ENCODE measurements around the gene JMJD8. TPM values are rescaled to one million over a fixed set of nuclear protein-coding genes. Genes with fewer than 3 reads are reported as not detected.

Gene JMJD8
- total RNA-seq, 1 donor from 2014 or later, result 37.2 TPM

Other genes with a start within 250 kb of the JMJD8 start
- 87.2 and 89.0 TPM in 2 replicates for gene CAPN15, start 156.6 kb downstream of the JMJD8 start, total RNA-seq
- gene PRR35, start 123.9 kb downstream of the JMJD8 start, total RNA-seq, result not detected in 2 replicates
- gene NHLRC4, start 117.3 kb downstream of the JMJD8 start, total RNA-seq, result 1.4 and 1.5 TPM in 2 replicates
- gene PIGQ, start 114.4 kb downstream of the JMJD8 start, total RNA-seq, result 43.3 and 45.7 TPM in 2 replicates
- gene RAB40C, start 94.3 kb downstream of the JMJD8 start, total RNA-seq, result 13.6 and 16.3 TPM in 2 replicates
- 0.75 and 0.77 TPM in 2 replicates for gene WFIKKN1, start 53.3 kb downstream of the JMJD8 start, total RNA-seq
- gene METTL26, start 48.0 kb downstream of the JMJD8 start, total RNA-seq, result 91.0 and 91.4 TPM in 2 replicates
- 24.5 and 32.0 TPM in 2 replicates for gene MCRIP2, start 42.5 kb downstream of the JMJD8 start, total RNA-seq
- gene WDR90, start 35.0 kb downstream of the JMJD8 start, total RNA-seq, result 85.1 and 86.7 TPM in 2 replicates
- gene RHOT2, start 16.2 kb downstream of the JMJD8 start, total RNA-seq, result 130 and 137 TPM in 2 replicates
- gene RHBDL1, start 8.7 kb downstream of the JMJD8 start, total RNA-seq, result 0.91 and 1.4 TPM in 2 replicates
- 67.9 and 71.2 TPM in 2 replicates for gene STUB1, start 3.9 kb downstream of the JMJD8 start, total RNA-seq
- 17.1 and 18.7 TPM in 2 replicates for gene WDR24, start 6.1 kb upstream of the JMJD8 start, total RNA-seq
- gene FBXL16, start 21.5 kb upstream of the JMJD8 start, total RNA-seq, result 12.0 TPM in 2 replicates
- gene METRN, start 30.8 kb upstream of the JMJD8 start, total RNA-seq, result 10.3 and 10.8 TPM in 2 replicates
- gene ANTKMT, start 36.8 kb upstream of the JMJD8 start, total RNA-seq, result 25.9 and 26.1 TPM in 2 replicates
- gene CCDC78, start 42.1 kb upstream of the JMJD8 start, total RNA-seq, result 4.3 and 5.4 TPM in 2 replicates
- 5.9 and 8.5 TPM in 2 replicates for gene HAGHL, start 42.8 kb upstream of the JMJD8 start, total RNA-seq
- 35.4 and 37.6 TPM in 2 replicates for gene CIAO3, start 56.7 kb upstream of the JMJD8 start, total RNA-seq
- gene MSLN, start 76.4 kb upstream of the JMJD8 start, total RNA-seq, result 0.18 TPM in 1 of 2 replicates, not detected in the other
- 34.8 TPM in 2 replicates for gene RPUSD1, start 104.0 kb upstream of the JMJD8 start, total RNA-seq
- 97.4 and 101 TPM in 2 replicates for gene CHTF18, start 104.3 kb upstream of the JMJD8 start, total RNA-seq
- not detected in 2 replicates for gene GNG13, start 116.4 kb upstream of the JMJD8 start, total RNA-seq